Thoracic aorta (tissue), 2 donors: ENCODE measurements around the gene OLFM1. TPM values are rescaled to one million over a fixed set of nuclear protein-coding genes. Genes with fewer than 3 reads are reported as not detected.

Experiments used
- ATAC-seq: fragments of 150-250 bp; one replicate; pipeline ENCODE4 v1.8.0; 2017; ENCODE audit warnings: low read depth; ENCODE audit not compliant: insufficient number of reproducible peaks, low FRiP score
- DNase-seq: peaks from one replicate; pipeline ENCODE4 v3.0.0-alpha.2; 2020; ENCODE audit warnings: low spot score
- H3K27ac ChIP-seq, 2 donors: fragments of 200-600 bp; sonication (generic); 1 replicate in 1 of 2; 2 replicates in 1 of 2; pipeline ENCODE4 v1.5.1; 2016; ENCODE audit warnings: mild to moderate bottlenecking in 2 of 2, moderate library complexity in 2 of 2
- H3K27me3 ChIP-seq: fragments of 200-600 bp; sonication (generic); replicated peaks from 2 replicates; pipeline ENCODE4 v1.6.0; 2016; ENCODE audit warnings: mild to moderate bottlenecking; ENCODE audit not compliant: insufficient read depth
- H3K36me3 ChIP-seq: fragments of 200-600 bp; sonication (generic); one replicate; pipeline ENCODE4 v1.5.1; 2016
- H3K4me1 ChIP-seq, 2 donors: fragments of 200-600 bp; sonication (generic); 1 replicate in 1 of 2; 2 replicates in 1 of 2; pipeline versions ENCODE4 v1.5.1 to v1.6.0; 2016; ENCODE audit warnings: low read depth in 2 of 2, mild to moderate bottlenecking in 1 of 2; ENCODE audit not compliant: control insufficient read depth in 1 of 2
- H3K4me3 ChIP-seq: fragments of 200-600 bp; sonication (generic); 2 replicates; pipeline ENCODE4 v1.5.1; 2016; ENCODE audit warnings: mild to moderate bottlenecking
- H3K9me3 ChIP-seq: fragments of 200-600 bp; sonication (generic); 2 replicates; pipeline ENCODE4 v1.5.1; 2016
- total RNA-seq, 2 donors: library from RNA; depleted of rRNA; stranded (reverse); fragments of >200 nt; gene quantifications; one replicate each; pipeline versions ENCODE4 v1.1.0 to v1.2.3, GENCODE V29; 2016
- TF ChIP-seq, protein P1 (sequence below): fragments of 200-600 bp; sonication (generic); IDR thresholded peaks from one replicate; pipeline ENCODE4 v1.5.1; 2019; ENCODE audit warnings: antibody characterized with exemption

OLFM1 gene
- total RNA-seq, 2 donors from 2014 or later: 14.5 to 24.5 TPM

DNA sequence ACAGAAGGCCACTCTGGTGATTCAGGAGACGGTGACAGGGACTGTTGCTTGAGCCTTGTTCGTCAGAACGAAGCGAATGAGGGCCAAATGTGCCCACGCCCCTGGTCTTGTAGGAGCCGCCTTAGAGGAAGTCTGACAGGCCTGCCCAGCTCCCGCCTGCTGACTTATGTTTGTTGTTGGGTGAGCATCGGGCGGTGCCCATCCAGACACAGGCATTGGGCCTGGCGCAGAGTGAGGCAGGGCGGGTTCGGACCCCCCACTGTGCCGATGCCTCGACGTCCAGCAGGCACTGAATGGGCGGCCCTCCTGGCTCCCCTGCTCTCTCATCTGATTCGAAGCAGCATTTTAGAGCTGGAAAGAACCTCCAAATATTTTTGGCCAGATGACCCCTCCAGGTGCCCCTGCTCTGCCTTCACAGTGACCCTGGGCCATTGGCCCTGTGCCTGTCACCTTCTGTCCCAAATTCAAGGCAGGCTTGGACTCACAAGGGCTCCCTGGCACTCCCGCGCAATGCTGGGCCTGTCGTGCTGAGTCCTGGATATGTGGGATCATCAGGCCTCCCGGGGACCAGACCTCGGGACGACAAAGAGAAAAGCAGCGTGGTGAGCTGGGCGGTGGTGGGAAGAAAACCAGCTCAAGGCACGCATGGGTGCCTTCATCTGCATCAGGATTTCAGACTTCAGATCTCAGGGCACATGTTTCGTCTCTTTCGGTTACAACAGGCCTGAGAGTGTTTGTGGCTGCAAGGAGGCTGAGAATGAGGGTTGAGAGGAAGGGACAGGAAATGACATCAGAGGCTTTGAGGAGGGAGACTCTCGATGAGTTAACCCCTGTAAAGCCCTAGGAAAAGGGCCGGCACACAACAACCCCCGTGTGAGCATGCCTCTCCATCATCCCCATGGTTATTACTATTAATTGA, 37.1 kb upstream of the OLFM1 start:
- Histone ChIP-seq H3K27me3 (no peaks in the 10 kb centered on the region), H3K36me3 (no peaks in the 10 kb centered on the region), H3K4me3 (no peak overlapping the region), H3K4me1 (no peaks in the 10 kb centered on the region), H3K9me3 (no peaks in the 10 kb centered on the region), H3K27ac (no peak overlapping the region)
- DNase-seq: no peak
- no peak for ATAC-seq
- TF ChIP-seq, protein P1, sequence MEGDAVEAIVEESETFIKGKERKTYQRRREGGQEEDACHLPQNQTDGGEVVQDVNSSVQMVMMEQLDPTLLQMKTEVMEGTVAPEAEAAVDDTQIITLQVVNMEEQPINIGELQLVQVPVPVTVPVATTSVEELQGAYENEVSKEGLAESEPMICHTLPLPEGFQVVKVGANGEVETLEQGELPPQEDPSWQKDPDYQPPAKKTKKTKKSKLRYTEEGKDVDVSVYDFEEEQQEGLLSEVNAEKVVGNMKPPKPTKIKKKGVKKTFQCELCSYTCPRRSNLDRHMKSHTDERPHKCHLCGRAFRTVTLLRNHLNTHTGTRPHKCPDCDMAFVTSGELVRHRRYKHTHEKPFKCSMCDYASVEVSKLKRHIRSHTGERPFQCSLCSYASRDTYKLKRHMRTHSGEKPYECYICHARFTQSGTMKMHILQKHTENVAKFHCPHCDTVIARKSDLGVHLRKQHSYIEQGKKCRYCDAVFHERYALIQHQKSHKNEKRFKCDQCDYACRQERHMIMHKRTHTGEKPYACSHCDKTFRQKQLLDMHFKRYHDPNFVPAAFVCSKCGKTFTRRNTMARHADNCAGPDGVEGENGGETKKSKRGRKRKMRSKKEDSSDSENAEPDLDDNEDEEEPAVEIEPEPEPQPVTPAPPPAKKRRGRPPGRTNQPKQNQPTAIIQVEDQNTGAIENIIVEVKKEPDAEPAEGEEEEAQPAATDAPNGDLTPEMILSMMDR: no peak

DNA sequence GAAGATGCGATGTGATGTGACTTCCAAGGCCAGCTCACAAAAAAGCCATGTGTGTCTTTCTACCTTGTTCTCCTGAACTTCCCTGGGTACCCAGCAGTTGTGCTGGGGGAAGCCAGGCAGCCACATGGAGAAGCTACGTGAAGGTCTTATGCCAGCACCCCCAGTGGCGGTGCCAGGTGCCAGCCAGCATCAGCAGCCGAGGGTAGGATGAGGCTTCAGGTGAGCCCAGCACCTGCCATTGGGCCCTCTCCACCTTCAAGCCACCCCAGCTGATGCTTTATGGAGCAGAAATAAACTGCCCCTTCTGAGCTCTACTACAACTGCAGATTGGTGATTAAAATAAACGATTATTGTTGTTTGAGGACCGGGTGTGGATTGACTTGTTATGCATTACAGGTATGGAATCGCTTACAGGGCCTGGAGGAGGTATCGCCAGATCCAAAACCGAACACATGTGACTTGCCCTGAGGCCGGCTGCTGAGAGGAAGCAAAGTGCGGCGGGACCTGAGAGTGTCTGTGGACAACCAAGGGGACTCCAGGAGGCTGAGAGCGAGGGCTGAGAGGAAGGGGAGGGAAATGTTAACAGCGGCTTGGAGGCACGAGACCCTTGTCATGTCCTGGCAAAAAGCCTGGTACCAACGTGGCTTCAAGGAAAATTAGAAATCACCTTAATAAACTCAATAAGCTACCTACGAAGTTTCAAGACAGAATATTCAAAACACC, 36.0 kb upstream of the OLFM1 start:
- ATAC-seq: no peak
- Histone ChIP-seq H3K27me3 (no peaks in the 10 kb centered on the region), H3K36me3 (no peaks in the 10 kb centered on the region), H3K4me1 (no peaks in the 10 kb centered on the region), H3K9me3 (no peaks in the 10 kb centered on the region), H3K4me3 (no peak overlapping the region), H3K27ac (no peak overlapping the region)
- DNase-seq: no peak
- TF ChIP-seq, protein P1: no peak

DNA sequence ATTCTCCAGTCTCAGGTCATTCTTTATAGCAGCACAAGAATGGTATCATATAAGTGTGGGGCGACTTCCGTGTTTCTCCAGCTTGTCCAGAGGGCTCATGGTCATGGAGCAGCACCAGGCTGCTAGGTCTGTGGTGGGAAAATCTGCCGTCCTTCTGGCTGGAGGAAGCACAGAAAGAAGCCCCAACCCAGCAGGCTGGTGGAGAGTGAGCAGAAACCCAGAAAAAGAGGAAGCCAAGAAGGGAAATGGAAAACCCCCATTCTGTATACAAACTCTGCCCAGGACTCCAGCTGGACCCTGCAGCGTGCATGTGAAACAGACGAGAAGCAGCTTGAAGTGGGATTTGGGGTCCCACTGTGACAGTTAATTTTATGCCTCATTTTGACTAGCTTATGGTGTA, 34.3 kb upstream of the OLFM1 start:
- H3K27ac ChIP-seq: no peak overlapping the region
- TF ChIP-seq, protein P1: no peak
- no peaks in the 10 kb centered on the region for H3K36me3 ChIP-seq
- H3K9me3 ChIP-seq: no peaks in the 10 kb centered on the region
- no peaks in the 10 kb centered on the region for H3K27me3 ChIP-seq
- H3K4me1 ChIP-seq: no peaks in the 10 kb centered on the region
- DNase-seq (no peak), ATAC-seq (no peak)
- H3K4me3 ChIP-seq: no peak overlapping the region

DNA sequence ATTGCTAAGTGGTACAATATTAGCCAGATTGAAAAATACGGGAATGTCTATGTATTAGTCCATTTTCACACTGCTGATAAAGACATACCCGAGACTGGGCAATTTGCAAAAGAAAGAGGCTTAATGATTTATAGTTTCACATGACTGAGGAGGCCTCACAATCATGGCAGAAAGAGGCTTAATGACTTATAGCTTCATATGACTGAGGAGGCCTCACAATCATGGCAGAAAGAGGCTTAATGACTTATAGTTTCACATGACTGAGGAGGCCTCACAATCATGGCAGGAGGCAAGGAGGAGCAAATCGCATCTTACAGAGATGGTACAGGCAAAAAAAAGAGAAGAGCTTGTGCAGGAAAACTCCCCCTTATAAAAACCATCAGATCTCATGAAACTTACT, 32.3 kb upstream of the OLFM1 start:
- H3K36me3 ChIP-seq: no peaks in the 10 kb centered on the region
- H3K4me1 ChIP-seq: no peaks in the 10 kb centered on the region
- TF ChIP-seq, protein P1: no peak
- DNase-seq (no peak), ATAC-seq (no peak)
- no peak overlapping the region for H3K27ac ChIP-seq
- H3K4me3 ChIP-seq: no peak overlapping the region
- no peaks in the 10 kb centered on the region for H3K27me3 ChIP-seq
- no peaks in the 10 kb centered on the region for H3K9me3 ChIP-seq

DNA sequence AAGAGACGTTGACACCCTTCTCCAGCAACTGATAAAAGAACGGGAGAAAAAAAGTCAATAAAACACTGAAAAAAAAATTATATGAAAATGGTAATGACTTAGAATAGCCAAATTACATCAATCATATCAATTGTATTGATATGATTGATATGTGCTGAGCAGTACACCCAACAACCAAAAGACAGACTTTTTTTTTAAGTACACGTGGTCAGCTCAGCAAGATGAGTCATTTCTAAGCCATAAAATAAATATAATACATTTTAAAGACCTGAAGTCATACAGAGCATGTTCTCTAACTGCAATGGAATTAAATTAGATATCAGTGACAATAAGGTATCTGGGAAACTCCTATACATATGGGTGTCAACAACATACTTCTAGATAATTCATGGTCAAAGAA, 30.9 kb upstream of the OLFM1 start:
- DNase-seq: no peak
- TF ChIP-seq, protein P1: no peak
- Histone ChIP-seq H3K36me3 (no peaks in the 10 kb centered on the region), H3K4me3 (no peak overlapping the region), H3K27me3 (no peaks in the 10 kb centered on the region), H3K4me1 (no peaks in the 10 kb centered on the region), H3K9me3 (no peaks in the 10 kb centered on the region), H3K27ac (no peak overlapping the region)
- ATAC-seq: no peak
